Measurements from ENCODE around the gene RAB34.

RAB34 gene

DNA sequence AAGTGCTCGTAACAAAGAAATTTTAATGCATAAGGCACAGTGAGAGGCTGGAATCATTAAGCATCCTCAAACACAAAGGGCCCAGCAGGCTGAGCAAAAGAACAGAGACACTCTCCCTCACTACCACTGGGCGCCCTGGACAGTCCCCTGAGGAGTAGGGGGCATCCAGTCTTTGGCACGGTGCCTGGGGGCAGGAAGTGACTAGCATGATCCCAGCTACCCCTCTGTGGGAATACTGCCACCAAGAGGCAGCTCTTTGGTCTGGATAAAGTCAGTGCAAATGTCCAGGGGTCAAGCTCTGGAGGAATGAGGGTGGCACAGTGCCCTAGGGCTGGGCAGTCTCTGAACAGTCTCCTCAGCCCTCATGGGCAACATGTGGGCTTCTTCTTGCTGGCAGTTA is 3.4 kb downstream of the RAB34 start:
- no peak overlapping the region for H3K4me2 ChIP-seq (ENCODE audit: low read length)
- no peak overlapping the region for H4K8ac ChIP-seq (ENCODE audit: low read depth, low read length)
- no peaks in the 10 kb centered on the region for H3K27me3 ChIP-seq (ENCODE audit: insufficient read depth, low read length, poor library complexity)
- peaks cover 23% of the 10 kb centered on the region for H3K79me1 ChIP-seq (ENCODE audit: low read length)
- H3K4me3 ChIP-seq (ENCODE audit: low read length): no peak overlapping the region
- H2AK5ac ChIP-seq (ENCODE audit: low read length): no peak overlapping the region
- no CpG with 5 or more reads among the region's 3 CpGs for WGBS (ENCODE audit: extremely low coverage, insufficient coverage, low lambda C conversion rate)
- H3K4ac ChIP-seq (ENCODE audit: low read depth, low read length): no peak overlapping the region
- no peak overlapping the region for H2BK15ac ChIP-seq (replicated peaks; ENCODE audit: low read depth)
- H3K27ac ChIP-seq (ENCODE audit: low read depth, low read length): no peak overlapping the region
- peaks cover 8% of the 10 kb centered on the region for H3K4me1 ChIP-seq (ENCODE audit: control insufficient read depth, low read depth, low read length)
- no peak overlapping the region for H3K18ac ChIP-seq (ENCODE audit: low read length)
- no peak overlapping the region for H4K5ac ChIP-seq (ENCODE audit: low read length)
- H2BK5ac ChIP-seq (ENCODE audit: low read length): no peak overlapping the region
- no peak for DNase-seq
- no peak overlapping the region for H3K23ac ChIP-seq (ENCODE audit: low read length)
- H3K56ac ChIP-seq (ENCODE audit: low read length): no peak overlapping the region
- H3K9ac ChIP-seq (ENCODE audit: low read length): no peak overlapping the region
- peaks cover 11% of the 10 kb centered on the region for H3K36me3 ChIP-seq (ENCODE audit: control insufficient read depth, insufficient read depth, low read length)
- H3K79me2 ChIP-seq (ENCODE audit: control insufficient read depth, insufficient read depth, low read length): peaks cover 23% of the 10 kb centered on the region
- H2BK120ac ChIP-seq (ENCODE audit: low read depth, low read length): no peak overlapping the region

DNA sequence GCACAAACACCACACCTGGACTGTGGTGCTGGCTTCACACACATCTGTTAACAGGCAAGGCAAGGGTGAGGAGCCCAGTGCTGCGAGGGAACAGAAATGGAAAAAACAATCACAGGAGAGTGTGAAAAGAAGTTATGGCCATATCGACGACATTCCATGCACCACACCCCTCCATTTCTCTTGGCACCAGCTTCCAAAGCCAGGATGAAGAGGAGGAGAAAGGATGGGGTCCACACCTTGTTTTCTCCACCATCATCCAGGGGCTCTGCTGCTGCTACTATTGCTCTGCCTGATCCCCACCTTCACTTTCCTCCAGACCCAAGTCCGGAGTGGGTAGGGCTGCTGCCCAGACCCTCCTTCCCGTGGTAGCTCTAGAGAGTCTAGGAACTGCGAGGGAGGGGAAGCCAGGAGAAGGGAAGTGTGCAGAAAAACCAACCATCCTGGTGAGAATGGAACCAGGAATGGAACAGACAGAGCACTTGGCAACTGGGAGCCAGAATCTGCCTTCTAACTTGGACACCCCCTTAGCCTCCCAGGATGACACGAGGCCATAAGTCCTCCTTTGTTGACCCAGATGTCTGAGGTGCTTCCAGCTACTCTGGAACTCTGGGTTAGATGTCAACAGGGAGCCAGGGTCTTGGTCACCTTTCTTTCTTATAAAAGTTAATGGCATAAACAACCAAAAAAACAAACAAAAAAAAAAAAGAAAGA is 4.8 kb downstream of the RAB34 start:
- no CpG with 5 or more reads among the region's 7 CpGs for WGBS (ENCODE audit: extremely low coverage, insufficient coverage, low lambda C conversion rate)
- Histone ChIP-seq H4K8ac (ENCODE audit: low read depth, low read length) (no peak overlapping the region), H3K79me2 (ENCODE audit: control insufficient read depth, insufficient read depth, low read length) (peaks cover 23% of the 10 kb centered on the region), H3K18ac (ENCODE audit: low read length) (no peak overlapping the region), H2BK120ac (ENCODE audit: low read depth, low read length) (no peak overlapping the region), H4K5ac (ENCODE audit: low read length) (no peak overlapping the region), H3K4ac (ENCODE audit: low read depth, low read length) (no peak overlapping the region), H3K27me3 (ENCODE audit: insufficient read depth, low read length, poor library complexity) (no peaks in the 10 kb centered on the region), H2BK5ac (ENCODE audit: low read length) (no peak overlapping the region), H2AK5ac (ENCODE audit: low read length) (peak overlapping the region; percentile 46), H3K79me1 (ENCODE audit: low read length) (peaks cover 23% of the 10 kb centered on the region), H3K23ac (ENCODE audit: low read length) (no peak overlapping the region), H3K4me2 (ENCODE audit: low read length) (peak overlapping the region; percentile 0), H3K4me3 (ENCODE audit: low read length) (no peak overlapping the region), H3K56ac (ENCODE audit: low read length) (peak overlapping the region; percentile 87), H3K9ac (ENCODE audit: low read length) (peak overlapping the region; percentile 82), H3K36me3 (ENCODE audit: control insufficient read depth, insufficient read depth, low read length) (peaks cover 11% of the 10 kb centered on the region), H3K27ac (ENCODE audit: low read depth, low read length) (peak overlapping the region; percentile 6), H2BK15ac (replicated peaks; ENCODE audit: low read depth) (no peak overlapping the region), H3K4me1 (ENCODE audit: control insufficient read depth, low read depth, low read length) (peaks cover 6% of the 10 kb centered on the region)
- DNase-seq: no peak

- H3K9ac ChIP-seq (ENCODE audit: low read length): peak overlapping the region; percentile 82
- peak; percentile 81 for DNase-seq
- H4K8ac ChIP-seq (ENCODE audit: low read depth, low read length): no peak overlapping the region
- peaks cover 11% of the 10 kb centered on the region for H3K36me3 ChIP-seq (ENCODE audit: control insufficient read depth, insufficient read depth, low read length)
- H3K79me1 ChIP-seq (ENCODE audit: low read length): peaks cover 23% of the 10 kb centered on the region
- peak overlapping the region; percentile 7 for H3K4me3 ChIP-seq (ENCODE audit: low read length)
- peaks cover 6% of the 10 kb centered on the region for H3K4me1 ChIP-seq (ENCODE audit: control insufficient read depth, low read depth, low read length)
- H3K23ac ChIP-seq (ENCODE audit: low read length): no peak overlapping the region
- H3K4ac ChIP-seq (ENCODE audit: low read depth, low read length): peak overlapping the region; percentile 41
- H3K79me2 ChIP-seq (ENCODE audit: control insufficient read depth, insufficient read depth, low read length): peaks cover 21% of the 10 kb centered on the region
- H3K4me2 ChIP-seq (ENCODE audit: low read length): peak overlapping the region; percentile 34
- no peak overlapping the region for H2BK5ac ChIP-seq (ENCODE audit: low read length)
- no peak overlapping the region for H2BK120ac ChIP-seq (ENCODE audit: low read depth, low read length)
- H3K27ac ChIP-seq (ENCODE audit: low read depth, low read length): peak overlapping the region; percentile 97
- H3K27me3 ChIP-seq (ENCODE audit: insufficient read depth, low read length, poor library complexity): no peaks in the 10 kb centered on the region
- H2AK5ac ChIP-seq (ENCODE audit: low read length): no peak overlapping the region
- peak overlapping the region; percentile 87 for H3K56ac ChIP-seq (ENCODE audit: low read length)
- no peak overlapping the region for H2BK15ac ChIP-seq (replicated peaks; ENCODE audit: low read depth)
- no CpG with 5 or more reads among the region's 34 CpGs for WGBS (ENCODE audit: extremely low coverage, insufficient coverage, low lambda C conversion rate)
- H3K18ac ChIP-seq (ENCODE audit: low read length): peak overlapping the region; percentile 34
- H4K5ac ChIP-seq (ENCODE audit: low read length): no peak overlapping the region
These were observed 5.5 kb downstream of the RAB34 start for GRCh38 chr17:28712032-28712704.

- H3K79me2 ChIP-seq (ENCODE audit: control insufficient read depth, insufficient read depth, low read length): peaks cover 16% of the 10 kb centered on the region
- H3K4me2 ChIP-seq (ENCODE audit: low read length): peak within 1 kb of the TSS; percentile 52
- no peak within 1 kb of the TSS for H2BK120ac ChIP-seq (ENCODE audit: low read depth, low read length)
- H3K23ac ChIP-seq (ENCODE audit: low read length): no peak within 1 kb of the TSS
- peaks cover 11% of the 10 kb centered on the region for H3K36me3 ChIP-seq (ENCODE audit: control insufficient read depth, insufficient read depth, low read length)
- H3K27me3 ChIP-seq (ENCODE audit: insufficient read depth, low read length, poor library complexity): no peaks in the 10 kb centered on the region
- peak within 1 kb of the TSS; percentile 97 for H3K27ac ChIP-seq (ENCODE audit: low read depth, low read length)
- H3K4ac ChIP-seq (ENCODE audit: low read depth, low read length): peak within 1 kb of the TSS; percentile 76
- peak within 1 kb of the TSS; percentile 88 for H2BK5ac ChIP-seq (ENCODE audit: low read length)
- no peak within 1 kb of the TSS for H4K8ac ChIP-seq (ENCODE audit: low read depth, low read length)
- peak within 1 kb of the TSS; percentile 69 for H3K18ac ChIP-seq (ENCODE audit: low read length)
- no peak within 1 kb of the TSS for H4K5ac ChIP-seq (ENCODE audit: low read length)
- DNase-seq: peak; percentile 90
- WGBS (ENCODE audit: extremely low coverage, insufficient coverage, low lambda C conversion rate): no CpG with 5 or more reads among the region's 20 CpGs
- peak within 1 kb of the TSS; percentile 96 for H3K56ac ChIP-seq (ENCODE audit: low read length)
- H3K9ac ChIP-seq (ENCODE audit: low read length): peak within 1 kb of the TSS; percentile 83
- peak within 1 kb of the TSS; percentile 61 for H3K4me3 ChIP-seq (ENCODE audit: low read length)
- H2AK5ac ChIP-seq (ENCODE audit: low read length): peak within 1 kb of the TSS; percentile 97
- H3K4me1 ChIP-seq (ENCODE audit: control insufficient read depth, low read depth, low read length): peaks cover 6% of the 10 kb centered on the region
- peaks cover 23% of the 10 kb centered on the region for H3K79me1 ChIP-seq (ENCODE audit: low read length)
- no peak within 1 kb of the TSS for H2BK15ac ChIP-seq (replicated peaks; ENCODE audit: low read depth)
These were observed 6.0 kb downstream of the RAB34 start, which contains the start of gene PROCA1 for GRCh38 chr17:28711723-28712031. Gene PROCA1, minus strand, starts transcription at chr17:28711888. Its CDS starts 228 bp downstream, at chr17:28711660.

- peaks cover 11% of the 10 kb centered on the region for H3K36me3 ChIP-seq (ENCODE audit: control insufficient read depth, insufficient read depth, low read length)
- H3K79me1 ChIP-seq (ENCODE audit: low read length): peaks cover 19% of the 10 kb centered on the region
- H3K18ac ChIP-seq (ENCODE audit: low read length): peak overlapping the region; percentile 69
- no peak overlapping the region for H3K23ac ChIP-seq (ENCODE audit: low read length)
- H4K5ac ChIP-seq (ENCODE audit: low read length): no peak overlapping the region
- peak overlapping the region; percentile 76 for H3K4ac ChIP-seq (ENCODE audit: low read depth, low read length)
- H3K9ac ChIP-seq (ENCODE audit: low read length): peak overlapping the region; percentile 83
- H2AK5ac ChIP-seq (ENCODE audit: low read length): peak overlapping the region; percentile 97
- peak; percentile 97 for DNase-seq
- H3K56ac ChIP-seq (ENCODE audit: low read length): peak overlapping the region; percentile 96
- peak overlapping the region; percentile 88 for H2BK5ac ChIP-seq (ENCODE audit: low read length)
- peak overlapping the region; percentile 52 for H3K4me2 ChIP-seq (ENCODE audit: low read length)
- H3K4me1 ChIP-seq (ENCODE audit: control insufficient read depth, low read depth, low read length): peaks cover 6% of the 10 kb centered on the region
- H3K79me2 ChIP-seq (ENCODE audit: control insufficient read depth, insufficient read depth, low read length): peaks cover 11% of the 10 kb centered on the region
- H3K27ac ChIP-seq (ENCODE audit: low read depth, low read length): peak overlapping the region; percentile 97
- peak overlapping the region; percentile 61 for H3K4me3 ChIP-seq (ENCODE audit: low read length)
- no peak overlapping the region for H4K8ac ChIP-seq (ENCODE audit: low read depth, low read length)
- H3K27me3 ChIP-seq (ENCODE audit: insufficient read depth, low read length, poor library complexity): no peaks in the 10 kb centered on the region
- H2BK120ac ChIP-seq (ENCODE audit: low read depth, low read length): no peak overlapping the region
- WGBS (ENCODE audit: extremely low coverage, insufficient coverage, low lambda C conversion rate): no CpG with 5 or more reads among the region's 74 CpGs
- H2BK15ac ChIP-seq (replicated peaks; ENCODE audit: low read depth): no peak overlapping the region
These were observed 6.6 kb downstream of the RAB34 start for GRCh38 chr17:28710861-28711722.

Data from mesendoderm (in vitro differentiated cells).